GM11168 (cell line): ENCODE data around the gene ZBTB38.

Experiments used
- in situ Hi-C: fragments of 300-500 bp; cut with MboI; formaldehyde crosslinking; loops from one replicate; pipeline ENCODE4 v1.12.0; 2022; ENCODE audit warnings: low sequenced_read_pairs; ENCODE audit not compliant: unreplicated experiment

ZBTB38 gene

GRCh38 chr3:141337991-141338390 lies 30.3 kb upstream of the ZBTB38 start:
- in situ Hi-C loops: no loop called here

GRCh38 chr3:141338881-141339280 lies 29.4 kb upstream of the ZBTB38 start:
- in situ Hi-C loops: no loop called here

- in situ Hi-C loops: no loop called here
These were observed 26.8 kb upstream of the ZBTB38 start for GRCh38 chr3:141341536-141341935.

GRCh38 chr3:141342386-141342785 lies 25.9 kb upstream of the ZBTB38 start:
- in situ Hi-C loops: no loop called here

GRCh38 chr3:141343077-141343476 lies 25.2 kb upstream of the ZBTB38 start:
- in situ Hi-C loops: no loop called here

GRCh38 chr3:141343865-141344271 lies 24.4 kb upstream of the ZBTB38 start:
- in situ Hi-C loops: no loop called here

GRCh38 chr3:141345528-141345927 lies 22.8 kb upstream of the ZBTB38 start:
- in situ Hi-C loops: no loop called here

- in situ Hi-C loops: no loop called here
These were observed 22.3 kb upstream of the ZBTB38 start for GRCh38 chr3:141346007-141346406.

GRCh38 chr3:141346418-141346817 lies 21.9 kb upstream of the ZBTB38 start:
- in situ Hi-C loops: no loop called here

GRCh38 chr3:141346839-141347238 lies 21.5 kb upstream of the ZBTB38 start:
- in situ Hi-C loops: no loop called here

GRCh38 chr3:141348837-141349236 lies 19.5 kb upstream of the ZBTB38 start:
- in situ Hi-C loops: no loop called here

- in situ Hi-C loops: no loop called here
These were observed 18.6 kb upstream of the ZBTB38 start for GRCh38 chr3:141349711-141350110.

- in situ Hi-C loops: no loop called here
These were observed 17.6 kb upstream of the ZBTB38 start for GRCh38 chr3:141350666-141351065.

- in situ Hi-C loops: no loop called here
These were observed 15.9 kb upstream of the ZBTB38 start for GRCh38 chr3:141352262-141352984.

GRCh38 chr3:141353652-141354495 lies 14.4 kb upstream of the ZBTB38 start:
- in situ Hi-C loops: no loop called here

- in situ Hi-C loops: no loop called here
These were observed 13.8 kb upstream of the ZBTB38 start for GRCh38 chr3:141354517-141354916.

GRCh38 chr3:141355242-141355641 lies 13.1 kb upstream of the ZBTB38 start:
- in situ Hi-C loops: loop anchor here (5.0 kb wide), 1 partner anchor 97 kb away; no protein-coding TSS in a partner anchor

GRCh38 chr3:141356046-141356445 lies 12.3 kb upstream of the ZBTB38 start:
- in situ Hi-C loops: loop anchor here (5.0 kb wide), 1 partner anchor 96 kb away; no protein-coding TSS in a partner anchor

GRCh38 chr3:141360888-141361598 lies 7.3 kb upstream of the ZBTB38 start:
- in situ Hi-C loops: no loop called here

- in situ Hi-C loops: no loop called here
These were observed 5.6 kb upstream of the ZBTB38 start for GRCh38 chr3:141362736-141363135.

- in situ Hi-C loops: no loop called here
These were observed 3.1 kb upstream of the ZBTB38 start for GRCh38 chr3:141365201-141365600.
